GM19452 (cell line): ENCODE data around the gene FUT1.
"Not testable (repeated sequence)": the region's sequence is repeated elsewhere in the genome, so short reads cannot be mapped to it uniquely, and the experiment has no call there.

Experiments used
- ATAC-seq: cut with Tn5 transposase; IDR thresholded peaks from one replicate; pipeline ENCODE4 v1.9.1; 2021; ENCODE audit not compliant: unreplicated experiment

Gene FUT1

GRCh38 chr19:48752496-48753365 is at the start of gene FUT1:
Gene FUT1, minus strand, starts transcription at chr19:48752641. Its CDS starts 1,360 bp downstream, at chr19:48751281.
- no peak for ATAC-seq

- no peak for ATAC-seq
Measured at GRCh38 chr19:48799358-48800300, 47.2 kb upstream of the FUT1 start.

- no peak for ATAC-seq
Measured at GRCh38 chr19:48798937-48799336, 46.5 kb upstream of the FUT1 start.

GRCh38 chr19:48797103-48797502 is 44.7 kb upstream of the FUT1 start:
- ATAC-seq = no peak

GRCh38 chr19:48796298-48797083 is 44.0 kb upstream of the FUT1 start:
- ATAC-seq = no peak

GRCh38 chr19:48795685-48796070 is 43.2 kb upstream of the FUT1 start:
- ATAC-seq = no peak

GRCh38 chr19:48795055-48795684 is 42.7 kb upstream of the FUT1 start:
- peak; percentile 75 for ATAC-seq

- no peak for ATAC-seq
Measured at GRCh38 chr19:48794291-48794690, 41.9 kb upstream of the FUT1 start.

- ATAC-seq = no peak
Measured at GRCh38 chr19:48793271-48793670, 40.8 kb upstream of the FUT1 start.

- ATAC-seq = not testable (repeated sequence)
Measured at GRCh38 chr19:48787331-48787730, 34.9 kb upstream of the FUT1 start.

- not testable (repeated sequence) for ATAC-seq
Measured at GRCh38 chr19:48786422-48786821, 34.0 kb upstream of the FUT1 start.

GRCh38 chr19:48784527-48784926 is 32.1 kb upstream of the FUT1 start:
- ATAC-seq = no peak

GRCh38 chr19:48780631-48781391 is 28.4 kb upstream of the FUT1 start:
- no peak for ATAC-seq

- no peak for ATAC-seq
Measured at GRCh38 chr19:48779636-48780035, 27.2 kb upstream of the FUT1 start.

- ATAC-seq = no peak
Measured at GRCh38 chr19:48777720-48778119, 25.3 kb upstream of the FUT1 start.

GRCh38 chr19:48777139-48777538 is 24.7 kb upstream of the FUT1 start:
- ATAC-seq = no peak

- no peak for ATAC-seq
Measured at GRCh38 chr19:48772503-48772953, 20.1 kb upstream of the FUT1 start.

- ATAC-seq = no peak
Measured at GRCh38 chr19:48770734-48771472, 18.5 kb upstream of the FUT1 start.

- no peak for ATAC-seq
Measured at GRCh38 chr19:48770266-48770665, 17.8 kb upstream of the FUT1 start.
